Smooth muscle cell (in vitro differentiated cells): Measurements from ENCODE around the gene TFAP2E. TPM values are rescaled to one million over a fixed set of nuclear protein-coding genes. Genes with fewer than 3 reads are reported as not detected.
"Not testable (repeated sequence)": the region's sequence is repeated elsewhere in the genome, so short reads cannot be mapped to it uniquely, and the experiment has no call there.

Experiments
- DNase-seq: peaks from one replicate; lab custom pipeline; 2025; ENCODE audit not compliant: unreplicated experiment; lab: John Stamatoyannopoulos, UW
- H2AFZ ChIP-seq: fragments of 200-600 bp; sonication (generic); 2 replicates; pipeline ENCODE4 v1.6.0; 2016; ENCODE audit warnings: antibody characterized with exemption, low read depth, mild to moderate bottlenecking
- H3F3A ChIP-seq: fragments of 200-600 bp; sonication (generic); 2 replicates; pipeline ENCODE4 v1.6.0; 2017; ENCODE audit warnings: antibody characterized with exemption, low read depth
- H3K27ac ChIP-seq: fragments of 200-600 bp; sonication (generic); 2 replicates; pipeline ENCODE4 v1.5.1; 2016; ENCODE audit warnings: low read depth, mild to moderate bottlenecking
- H3K27me3 ChIP-seq: fragments of 200-600 bp; sonication (generic); 2 replicates; pipeline ENCODE4 v1.6.1; 2016; ENCODE audit warnings: low read depth, mild to moderate bottlenecking
- H3K36me3 ChIP-seq: fragments of 200-600 bp; sonication (generic); 2 replicates; pipeline ENCODE4 v1.5.1; 2016; ENCODE audit warnings: low read depth
- H3K4me1 ChIP-seq: fragments of 200-600 bp; sonication (generic); 2 replicates; pipeline ENCODE4 v1.5.1; 2016; ENCODE audit warnings: low read depth
- H3K4me2 ChIP-seq: fragments of 200-600 bp; sonication (generic); 2 replicates; pipeline ENCODE4 v1.6.0; 2016; ENCODE audit warnings: mild to moderate bottlenecking
- H3K4me3 ChIP-seq: fragments of 200-600 bp; sonication (generic); 2 replicates; pipeline ENCODE4 v1.5.1; 2016; ENCODE audit warnings: mild to moderate bottlenecking
- H3K79me2 ChIP-seq: fragments of 200-600 bp; sonication (generic); 2 replicates; pipeline ENCODE4 v1.6.0; 2016; ENCODE audit warnings: low read depth, mild to moderate bottlenecking
- H3K9ac ChIP-seq: fragments of 200-600 bp; sonication (generic); 2 replicates; pipeline ENCODE4 v1.6.0; 2016; ENCODE audit warnings: low read depth
- H3K9me3 ChIP-seq: fragments of 200-600 bp; sonication (generic); replicated peaks from 2 replicates; pipeline ENCODE4 v1.5.1; 2016; ENCODE audit warnings: low read depth
- H4K20me1 ChIP-seq: fragments of 200-600 bp; sonication (generic); 2 replicates; pipeline ENCODE4 v1.6.0; 2016; ENCODE audit warnings: low read depth
- CTCF ChIP-seq: fragments of 200-600 bp; sonication (generic); IDR thresholded peaks from 2 replicates; pipeline ENCODE4 v1.5.1; 2017; ENCODE audit warnings: borderline replicate concordance, mild to moderate bottlenecking, antibody characterized with exemption; ENCODE audit not compliant: insufficient read depth, poor library complexity, severe bottlenecking
- WGBS: methylation state at CpG from one replicate; pipeline ENCODE4 v1.1.7; 2016; ENCODE audit warnings: low lambda C conversion rate; 5-methylcytosine and 5-hydroxymethylcytosine counted together
- polyA plus RNA-seq: library from polyadenylated mRNA; unstranded; fragments of >200 nt; fragmentation: Nextera tagmentation; extraction: Ambion mirVana; gene quantifications from 2 replicates; pipeline ENCODE4 v1.2.1, GENCODE V29; 2016
- total RNA-seq: library from RNA; depleted of rRNA; stranded (reverse); fragments of >200 nt; gene quantifications from 2 replicates; pipeline ENCODE4 v1.2.3, GENCODE V29; 2014

The TFAP2E gene
- total and polyA plus RNA-seq, 2 experiments from 2014 or later = 0.30 to 0.36 TPM

- Histone ChIP-seq H4K20me1 (no peaks in the 10 kb centered on the region), H3K27me3 (no peaks in the 10 kb centered on the region), H3K9ac (no peak overlapping the region), H3F3A (no peaks in the 10 kb centered on the region), H2AFZ (no peak overlapping the region), H3K36me3 (no peaks in the 10 kb centered on the region), H3K79me2 (no peaks in the 10 kb centered on the region), H3K4me2 (no peak overlapping the region), H3K9me3 (no peaks in the 10 kb centered on the region), H3K4me1 (no peaks in the 10 kb centered on the region), H3K27ac (no peak overlapping the region), H3K4me3 (no peak overlapping the region)
- DNase-seq = no peak
- TF ChIP-seq CTCF = no peak
- 85% methylated on average over 3 of the region's 3 CpGs for WGBS
Measured at GRCh38 chr1:35585281-35585680, 12.2 kb downstream of the TFAP2E start.

DNA sequence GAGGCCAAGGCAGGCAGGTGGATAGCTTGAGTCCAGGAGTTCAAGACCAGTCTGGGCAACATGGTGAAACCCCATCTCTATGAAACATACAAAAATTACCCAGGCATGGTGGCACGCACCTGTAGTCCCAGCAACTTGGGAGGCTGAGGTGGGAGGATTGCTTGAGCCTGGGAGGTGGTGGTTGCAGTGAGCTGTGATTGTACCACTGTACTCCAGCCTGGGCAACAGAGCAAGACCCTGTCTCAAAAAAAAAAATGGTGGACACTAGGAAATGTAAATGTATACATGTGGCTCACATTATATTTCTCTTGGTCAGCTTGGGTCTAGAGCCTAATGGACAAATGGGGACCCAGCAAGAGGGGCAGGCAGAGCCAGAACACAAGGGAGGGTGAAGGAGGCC is 12.7 kb downstream of the TFAP2E start:
- not testable (repeated sequence) for H3K79me2 ChIP-seq, H3K9ac ChIP-seq, DNase-seq, H3K4me3 ChIP-seq, H3K27ac ChIP-seq, H2AFZ ChIP-seq, H3K4me1 ChIP-seq, H3K36me3 ChIP-seq, H3K4me2 ChIP-seq, H3K9me3 ChIP-seq, H4K20me1 ChIP-seq, H3F3A ChIP-seq, H3K27me3 ChIP-seq
- WGBS = 94% methylated on average over 1 of the region's 1 CpG

- DNase-seq = no peak
- WGBS = 95% methylated on average over 7 of the region's 7 CpGs
- H3K27me3 ChIP-seq = no peaks in the 10 kb centered on the region
- H3K27ac ChIP-seq = no peak overlapping the region
- H2AFZ ChIP-seq = no peak overlapping the region
- H4K20me1 ChIP-seq = no peaks in the 10 kb centered on the region
- no peak for TF ChIP-seq CTCF
- H3K4me3 ChIP-seq = no peak overlapping the region
- no peaks in the 10 kb centered on the region for H3F3A ChIP-seq
- no peaks in the 10 kb centered on the region for H3K79me2 ChIP-seq
- H3K4me2 ChIP-seq = no peak overlapping the region
- no peaks in the 10 kb centered on the region for H3K4me1 ChIP-seq
- H3K36me3 ChIP-seq = no peaks in the 10 kb centered on the region
- H3K9ac ChIP-seq = no peak overlapping the region
- H3K9me3 ChIP-seq = no peaks in the 10 kb centered on the region
Measured at GRCh38 chr1:35586808-35587207, 13.7 kb downstream of the TFAP2E start.

- Histone ChIP-seq H2AFZ (no peak overlapping the region), H3K36me3 (no peaks in the 10 kb centered on the region), H3K4me2 (no peak overlapping the region), H3K27ac (no peak overlapping the region), H3K9me3 (no peaks in the 10 kb centered on the region), H3K79me2 (no peaks in the 10 kb centered on the region), H3F3A (no peaks in the 10 kb centered on the region), H4K20me1 (no peaks in the 10 kb centered on the region), H3K4me1 (no peaks in the 10 kb centered on the region), H3K9ac (no peak overlapping the region), H3K27me3 (no peaks in the 10 kb centered on the region), H3K4me3 (no peak overlapping the region)
- 83% methylated on average over 6 of the region's 6 CpGs for WGBS
- DNase-seq = no peak
- no peak for TF ChIP-seq CTCF
Measured at GRCh38 chr1:35587736-35588135, 14.6 kb downstream of the TFAP2E start.
